ENCODE measurements around the gene TNS1. TPM values are rescaled to one million over a fixed set of nuclear protein-coding genes. Genes with fewer than 3 reads are reported as not detected.

Gene TNS1
- total and polyA plus RNA-seq, 8 donors, result 38.5 to 166 (median 102) TPM

GRCh38 chr2:217847115-217847514 is 155.7 kb downstream of the TNS1 start:
- no peak overlapping the region for H3K27ac ChIP-seq
- H3K9me3 ChIP-seq, result no peaks in the 10 kb centered on the region
- TF ChIP-seq CTCF (IDR thresholded peaks at IDR 0.05), result no peak
- peaks cover 5 to 54% (median 26%) of the 10 kb centered on the region in 3 donors for H3K36me3 ChIP-seq
- no peak for DNase-seq
- no peaks in the 10 kb centered on the region for H3K27me3 ChIP-seq
- intact Hi-C loops (cut with DNase I), result no loop called here
- H3K4me1 ChIP-seq, result peaks cover 0 to 3% (median 0%) of the 10 kb centered on the region in 3 donors
- no peak overlapping the region for H3K4me3 ChIP-seq
- ATAC-seq, result no peak
- WGBS, 2 donors, result 94 to 96% methylated on average over 2 of the region's 2 CpGs
- no peak for FAIRE-seq

GRCh38 chr2:217846321-217846743 is 156.5 kb downstream of the TNS1 start:
- intact Hi-C loops (cut with DNase I), result no loop called here
- Histone ChIP-seq H3K27me3 (no peaks in the 10 kb centered on the region), H3K9me3 (no peaks in the 10 kb centered on the region), H3K4me1 (no peaks in the 10 kb centered on the region), H3K36me3 (peaks cover 5 to 54% (median 26%) of the 10 kb centered on the region in 3 donors), H3K27ac (no peak overlapping the region), H3K4me3 (no peak overlapping the region)
- peak; percentile 28 to 54 (median 40) for ATAC-seq
- 86% methylated on average over 3 of the region's 3 CpGs for WGBS, 2 donors
- TF ChIP-seq CTCF (IDR thresholded peaks at IDR 0.05), result no peak
- FAIRE-seq, result no peak
- DNase-seq, result peak in 1 of 6 donors; percentile 29

- WGBS, 2 donors, result 97 to 100% methylated on average over 1 of the region's 1 CpG
- DNase-seq (no peak), ATAC-seq (no peak), FAIRE-seq (no peak)
- Histone ChIP-seq H3K4me1 (no peaks in the 10 kb centered on the region), H3K27ac (no peak overlapping the region), H3K27me3 (no peaks in the 10 kb centered on the region), H3K4me3 (no peak overlapping the region), H3K36me3 (peaks cover 5 to 54% (median 26%) of the 10 kb centered on the region in 3 donors), H3K9me3 (no peaks in the 10 kb centered on the region)
- TF ChIP-seq CTCF (IDR thresholded peaks at IDR 0.05), result no peak
- intact Hi-C loops (cut with DNase I), result no loop called here
Measured at GRCh38 chr2:217845301-217845700, 157.5 kb downstream of the TNS1 start.

GRCh38 chr2:217844696-217845095 is 158.1 kb downstream of the TNS1 start:
- FAIRE-seq (no peak), DNase-seq (no peak), ATAC-seq (no peak)
- H3K4me3 ChIP-seq, result no peak overlapping the region
- H3K27me3 ChIP-seq, result no peaks in the 10 kb centered on the region
- no peaks in the 10 kb centered on the region for H3K9me3 ChIP-seq
- WGBS, 2 donors, result 100% methylated on average over 1 of the region's 1 CpG
- no peaks in the 10 kb centered on the region for H3K4me1 ChIP-seq
- intact Hi-C loops (cut with DNase I), result no loop called here
- peaks cover 5 to 50% (median 26%) of the 10 kb centered on the region in 3 donors for H3K36me3 ChIP-seq
- no peak overlapping the region for H3K27ac ChIP-seq
- TF ChIP-seq CTCF (IDR thresholded peaks at IDR 0.05), result no peak

GRCh38 chr2:217843324-217843723 is 159.5 kb downstream of the TNS1 start:
- WGBS, 2 donors, result 88% methylated on average over 1 of the region's 1 CpG
- Histone ChIP-seq H3K9me3 (no peaks in the 10 kb centered on the region), H3K36me3 (peaks cover 5 to 42% (median 19%) of the 10 kb centered on the region in 3 donors), H3K27me3 (no peaks in the 10 kb centered on the region), H3K4me3 (no peak overlapping the region), H3K27ac (no peak overlapping the region), H3K4me1 (no peaks in the 10 kb centered on the region)
- intact Hi-C loops (cut with DNase I), result no loop called here
- no peak for FAIRE-seq
- no peak for ATAC-seq
- no peak for DNase-seq
- no peak for TF ChIP-seq CTCF (IDR thresholded peaks at IDR 0.05)

Measured in pancreas (tissue), 10 donors.